NCI-H82 (cell line): ENCODE results near the gene SH3TC1.

ENCODE experiments used
- DNase-seq: peaks from one replicate; lab custom pipeline; 2025; lab: John Stamatoyannopoulos, UW

The SH3TC1 gene

DNA sequence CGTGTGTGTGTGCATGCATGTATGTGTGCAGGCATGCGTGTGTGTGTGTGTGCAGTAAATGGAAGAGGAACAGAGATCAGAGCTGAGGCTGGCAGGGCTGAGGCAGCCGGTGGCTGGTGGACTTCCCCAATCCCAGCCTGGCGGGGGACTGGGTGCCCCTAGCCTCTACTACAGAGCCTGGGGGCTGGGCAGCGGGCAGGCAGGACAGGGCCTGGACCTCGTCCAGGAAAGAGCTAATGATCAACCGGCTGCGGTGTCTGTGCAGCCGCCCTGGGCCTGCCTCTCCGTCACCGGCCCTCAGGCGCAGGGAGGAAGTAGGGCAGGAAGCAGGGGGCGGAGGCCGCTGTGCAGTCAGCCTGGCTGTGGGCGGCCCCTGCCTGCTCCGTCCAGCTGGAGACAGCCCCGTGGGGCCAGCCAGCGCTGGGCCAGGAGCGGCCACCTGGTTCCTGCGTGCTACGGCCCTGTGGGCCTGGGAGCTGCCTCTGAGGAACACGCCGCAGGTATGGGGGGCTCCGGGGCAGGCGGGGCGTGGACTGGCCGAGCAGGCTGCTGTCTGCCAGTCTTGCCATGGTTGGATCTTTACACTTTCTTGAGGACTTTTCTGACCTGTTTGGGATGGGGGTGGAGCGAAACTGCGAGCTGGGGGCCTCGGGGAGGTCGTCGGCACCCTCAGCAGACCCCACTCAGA, at the start of gene SH3TC1:
TSS of gene SH3TC1 (plus strand) at position 385 of the 688 bp plus-strand sequence. CDS start 5,905 bp downstream, outside the sequence.
- DNase-seq = no peak

DNA sequence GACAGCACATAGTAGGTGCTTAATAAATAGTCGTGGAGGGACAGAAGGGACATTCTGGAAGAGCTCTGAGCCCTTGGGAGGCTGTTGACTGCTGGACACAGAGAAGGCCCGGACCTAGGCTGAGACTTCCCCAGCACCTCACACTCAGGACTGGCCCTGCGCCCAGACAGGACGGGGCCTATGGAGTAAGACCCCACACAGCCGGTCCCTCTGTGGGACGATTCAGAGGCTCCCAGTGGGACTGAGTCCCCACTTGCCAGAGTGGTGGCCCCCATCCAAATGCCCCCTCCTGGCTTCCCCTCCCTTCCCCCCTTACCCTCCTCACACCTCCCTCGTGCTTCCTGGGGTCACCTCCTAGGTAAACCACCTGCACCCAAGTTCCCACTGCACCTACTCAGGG, 49.4 kb upstream of the SH3TC1 start:
- no peak for DNase-seq

DNA sequence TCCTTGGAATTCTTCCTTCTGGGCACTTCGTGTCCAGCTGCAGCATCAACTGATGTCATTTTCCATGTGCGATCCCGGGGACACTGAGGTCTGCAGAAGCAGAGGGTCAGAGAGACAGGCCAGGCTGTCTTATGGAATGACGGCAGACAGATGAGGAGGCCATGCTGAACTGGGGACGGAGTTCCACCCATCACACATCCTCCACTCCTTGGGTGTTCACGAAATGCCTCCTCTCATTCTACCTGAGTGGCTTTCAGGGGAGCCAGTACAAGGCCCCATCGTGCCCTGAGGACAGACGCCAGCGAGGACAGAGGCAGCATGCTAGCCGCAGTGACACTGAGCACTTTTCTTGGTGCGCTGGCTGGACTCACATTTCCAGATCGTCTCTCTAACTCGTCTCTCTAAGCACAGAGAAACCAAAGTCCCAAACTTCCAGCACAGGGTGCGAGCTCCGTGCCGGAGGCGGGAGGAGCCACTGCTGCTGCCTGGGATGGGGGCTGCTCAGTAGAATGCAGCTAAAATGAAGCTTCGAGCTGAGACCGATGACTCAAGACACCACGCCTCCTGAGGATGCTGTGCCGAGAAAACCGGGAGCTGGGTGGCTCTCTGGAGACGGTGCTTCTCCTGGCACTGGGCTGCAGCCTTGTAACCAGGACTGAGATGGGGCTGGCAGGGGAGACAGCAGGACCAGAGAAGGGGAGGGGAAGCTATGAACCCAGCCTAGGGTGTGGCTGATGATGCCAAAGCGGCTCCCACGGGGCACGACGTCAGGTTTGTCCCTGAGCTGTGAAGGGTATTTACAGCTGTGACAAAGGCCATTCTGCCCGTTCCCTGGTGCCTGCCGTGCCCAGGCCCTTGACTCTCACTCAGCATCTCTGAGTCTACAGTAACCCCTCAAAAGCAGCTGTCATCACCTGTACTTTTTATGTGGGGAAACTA, 48.7 kb upstream of the SH3TC1 start:
- no peak for DNase-seq

DNA sequence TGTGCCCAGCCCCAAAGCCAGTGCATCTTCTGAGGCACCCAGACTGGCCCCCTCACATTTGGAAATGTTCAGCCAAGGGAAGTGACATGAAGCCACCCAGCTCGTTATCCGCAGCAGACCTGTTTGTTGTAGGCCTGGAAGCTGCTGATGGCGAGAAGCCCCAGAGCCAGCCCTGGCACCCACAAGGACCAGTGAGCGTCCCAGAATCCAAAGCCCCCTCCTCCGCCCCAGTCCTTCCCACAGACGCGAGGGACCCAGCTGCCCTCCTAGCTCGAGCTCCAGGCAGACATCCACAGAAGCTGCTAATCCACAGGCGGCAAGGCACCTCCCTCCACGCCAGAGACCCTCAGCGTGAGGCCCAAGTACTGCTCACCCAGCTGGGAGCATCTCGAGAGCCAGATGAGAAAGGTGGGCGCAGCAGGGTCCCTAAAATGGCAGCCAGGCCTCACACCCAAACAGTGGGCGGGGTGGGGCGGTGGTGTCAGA, 47.9 kb upstream of the SH3TC1 start:
- DNase-seq = no peak

DNA sequence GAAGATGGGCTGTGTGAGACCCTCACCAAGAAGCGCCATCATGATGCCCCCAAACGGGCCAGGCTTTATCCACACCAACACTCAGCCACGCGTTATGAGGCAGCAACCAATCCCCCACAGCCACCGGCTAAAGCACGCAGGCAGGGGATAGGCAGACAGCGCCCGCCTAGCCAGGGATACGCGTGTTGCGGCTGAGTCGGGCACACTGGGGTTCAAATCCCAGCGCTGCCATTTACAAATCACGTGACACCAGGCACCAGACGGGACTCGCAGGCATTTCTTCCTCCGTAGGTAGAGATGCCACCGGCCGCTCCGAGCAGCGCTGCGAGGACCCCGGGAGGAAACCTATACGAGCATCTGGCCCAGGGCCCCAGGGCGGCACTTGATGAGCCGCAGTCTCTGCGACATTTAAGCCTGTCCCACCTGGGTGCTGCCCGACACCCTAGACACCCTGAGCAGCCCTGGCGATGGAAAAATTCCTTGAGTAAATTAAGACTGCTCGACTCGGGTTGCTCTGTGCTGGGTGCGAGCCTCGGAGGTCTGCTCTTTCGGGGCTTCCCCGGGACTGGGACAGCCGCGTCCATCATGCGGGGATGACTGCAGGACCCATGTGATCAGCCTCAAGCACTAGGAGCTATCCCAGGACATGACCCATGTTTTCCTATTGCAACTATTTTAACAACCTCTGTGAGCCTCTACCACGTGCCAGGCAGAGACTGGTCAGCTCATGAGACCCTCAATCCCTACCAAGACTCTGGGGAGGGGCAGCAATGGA, 46.8 kb upstream of the SH3TC1 start:
- DNase-seq = no peak

DNA sequence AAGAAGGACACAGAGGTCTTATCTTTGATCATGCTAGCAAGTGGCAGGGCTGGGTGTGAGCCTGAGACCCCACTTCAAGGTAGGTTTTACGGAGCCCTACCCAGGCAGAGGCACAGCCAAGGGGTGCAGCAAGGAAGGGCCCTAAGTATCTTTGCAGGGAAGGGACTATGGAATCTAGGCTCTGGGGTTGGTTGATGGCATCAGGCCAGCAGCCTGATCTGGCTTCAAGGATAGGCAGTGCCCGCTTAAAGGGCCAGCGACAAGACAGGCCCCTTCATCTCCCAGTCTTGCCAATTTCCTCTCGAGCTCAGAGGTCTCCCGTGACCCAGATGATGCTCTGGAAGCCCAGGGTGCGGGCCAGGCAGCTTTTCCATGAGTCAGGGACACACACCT, 46.2 kb upstream of the SH3TC1 start:
- no peak for DNase-seq

DNA sequence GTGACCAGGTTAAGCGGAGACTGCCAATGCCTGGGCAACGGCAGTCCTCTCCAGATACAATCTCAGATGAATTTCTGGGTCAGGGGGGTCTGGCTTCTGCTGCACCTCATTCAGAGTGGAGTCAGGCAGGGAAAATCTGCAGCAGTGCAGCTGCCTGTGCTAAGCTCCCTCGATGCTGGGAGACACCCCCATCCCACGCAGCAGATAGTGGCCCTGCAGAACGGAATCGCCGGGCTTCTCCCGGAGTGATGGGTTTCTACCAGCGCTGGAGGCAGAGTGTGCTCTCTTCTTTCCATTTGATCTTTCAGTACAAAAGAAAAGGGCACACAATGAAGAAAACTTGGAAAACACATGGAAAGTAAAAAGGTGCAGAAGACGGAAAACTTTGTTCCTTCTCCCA, 45.6 kb upstream of the SH3TC1 start:
- no peak for DNase-seq

DNA sequence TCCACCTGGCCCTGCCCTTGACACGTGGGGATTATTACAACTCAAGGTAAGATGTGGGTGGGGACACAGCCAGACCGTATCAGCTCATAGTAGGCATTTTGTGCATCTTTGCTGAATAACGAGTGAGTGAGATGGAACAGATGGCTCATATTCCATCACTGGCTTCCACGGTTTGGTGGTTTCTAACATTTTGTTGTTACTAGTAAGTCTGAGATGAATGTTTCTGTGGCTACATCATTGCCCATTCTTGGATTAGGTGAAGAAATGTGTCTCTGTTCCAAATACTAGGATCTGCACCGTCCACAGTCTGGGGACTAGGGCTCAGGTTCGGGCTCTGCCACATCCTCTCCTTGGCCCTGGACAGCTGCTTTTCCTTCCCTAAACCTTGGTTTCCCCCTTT, 44.0 kb upstream of the SH3TC1 start:
- DNase-seq = no peak

DNA sequence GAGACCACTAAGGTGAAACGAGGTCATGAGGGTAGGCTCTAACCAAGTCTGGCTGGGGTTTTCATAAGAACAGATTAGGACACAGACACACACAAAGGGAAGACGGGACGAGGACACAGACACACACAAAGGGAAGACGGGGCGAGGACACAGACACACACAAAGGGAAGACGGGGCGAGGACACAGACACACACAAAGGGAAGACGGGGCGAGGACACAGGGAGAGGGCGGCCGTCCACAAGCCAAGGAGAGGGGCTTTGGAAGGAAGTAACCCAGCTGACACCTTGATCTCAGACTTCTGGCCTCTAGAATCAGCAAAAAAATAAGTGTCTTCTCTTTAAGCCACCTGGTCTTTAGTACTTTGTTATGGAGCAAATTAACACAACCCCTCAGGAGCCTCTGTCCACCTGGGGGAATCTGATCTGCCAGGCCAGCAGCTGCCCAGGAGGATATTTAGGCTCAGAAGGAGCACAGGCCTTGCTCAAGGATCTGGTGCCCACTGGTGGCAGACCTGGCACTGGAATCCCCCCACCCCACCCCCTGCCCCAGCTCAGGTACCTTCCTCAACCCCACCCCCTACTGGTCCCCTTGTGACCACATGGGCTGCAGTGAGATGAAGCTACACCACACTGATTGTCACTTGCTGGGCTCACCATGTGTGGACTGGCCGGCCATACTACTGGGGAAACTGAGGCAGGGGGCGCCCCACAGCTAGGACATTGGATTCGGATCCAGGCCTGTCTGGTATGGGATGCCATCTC, 43.2 kb upstream of the SH3TC1 start:
- DNase-seq = no peak

DNA sequence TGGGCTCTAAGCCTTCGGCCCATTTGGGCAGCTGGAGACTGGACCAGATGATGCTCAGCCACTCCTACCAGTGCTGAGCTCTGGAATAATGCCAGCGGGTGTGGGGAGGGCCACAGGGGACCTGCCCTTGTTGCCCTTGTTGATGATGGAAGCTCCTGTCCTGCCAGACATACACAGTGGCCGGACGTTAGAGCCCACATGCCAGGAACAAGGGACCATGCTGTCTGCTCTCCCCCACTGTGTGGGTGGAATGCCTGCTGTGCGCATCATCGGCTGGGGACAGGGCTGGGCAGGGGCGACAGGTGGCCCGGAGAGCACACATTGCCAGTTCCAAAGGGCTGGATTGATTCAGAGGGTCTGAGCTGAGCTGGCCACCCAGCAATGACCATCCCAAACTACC, 42.5 kb upstream of the SH3TC1 start:
- no peak for DNase-seq

DNA sequence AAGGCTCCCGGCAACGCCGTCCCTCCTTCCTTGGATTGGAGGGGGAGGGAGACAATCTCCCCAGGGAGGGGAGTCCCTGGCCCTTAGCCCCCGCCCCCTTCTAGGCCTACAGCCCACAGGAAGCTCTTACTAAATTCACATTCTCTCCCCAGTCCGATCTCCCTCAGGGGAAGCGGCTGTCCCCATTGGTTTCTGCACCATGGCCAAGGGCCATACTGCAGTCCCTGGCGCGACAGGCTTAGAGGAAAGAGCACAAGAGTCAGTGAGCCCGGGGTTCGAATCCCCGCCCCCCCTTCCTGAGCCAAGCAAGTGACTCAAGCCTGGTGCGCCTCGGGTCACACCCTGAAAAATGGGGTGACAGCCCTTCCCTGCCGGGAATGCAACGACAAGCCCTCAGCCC, 41.6 kb upstream of the SH3TC1 start:
- DNase-seq = peak; percentile 14

DNA sequence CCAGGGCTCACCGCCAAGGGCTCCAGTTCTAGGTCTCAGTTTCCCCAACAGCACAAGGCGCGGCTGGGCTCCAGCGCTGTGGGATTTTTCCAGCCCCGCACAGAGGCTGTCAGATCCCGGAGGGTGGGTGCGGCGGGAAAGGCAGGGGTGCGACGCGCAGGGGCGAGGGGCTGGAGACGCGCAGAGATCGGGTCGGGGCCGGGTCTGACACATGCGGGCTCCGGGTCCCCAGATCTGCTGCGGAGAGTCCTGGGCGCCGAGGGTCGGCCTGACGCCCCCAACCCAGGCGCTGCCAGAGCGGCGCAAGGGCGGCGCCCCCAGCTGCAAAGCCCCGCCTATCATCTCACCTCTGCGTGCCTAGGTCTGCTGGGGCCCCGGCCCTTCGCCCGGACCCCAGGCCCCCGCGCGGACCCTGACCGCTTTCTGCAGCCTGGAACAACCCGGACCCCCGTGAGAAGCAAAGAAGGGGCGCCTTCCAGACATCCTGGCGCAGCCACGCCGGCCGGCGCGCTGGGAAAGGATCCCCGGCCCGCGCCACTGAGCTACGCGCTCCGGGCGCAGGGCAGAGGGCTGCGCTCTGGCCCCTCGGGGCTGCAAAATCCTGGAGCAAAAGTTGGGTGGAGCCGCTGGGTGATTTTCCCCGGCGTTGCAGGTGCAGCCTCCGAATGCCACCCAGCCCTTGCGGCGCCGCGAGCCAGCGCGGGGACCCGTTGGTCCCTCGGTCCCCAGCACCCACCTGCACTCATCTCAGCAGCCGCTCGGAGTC, 41.0 kb upstream of the SH3TC1 start:
- no peak for DNase-seq

DNA sequence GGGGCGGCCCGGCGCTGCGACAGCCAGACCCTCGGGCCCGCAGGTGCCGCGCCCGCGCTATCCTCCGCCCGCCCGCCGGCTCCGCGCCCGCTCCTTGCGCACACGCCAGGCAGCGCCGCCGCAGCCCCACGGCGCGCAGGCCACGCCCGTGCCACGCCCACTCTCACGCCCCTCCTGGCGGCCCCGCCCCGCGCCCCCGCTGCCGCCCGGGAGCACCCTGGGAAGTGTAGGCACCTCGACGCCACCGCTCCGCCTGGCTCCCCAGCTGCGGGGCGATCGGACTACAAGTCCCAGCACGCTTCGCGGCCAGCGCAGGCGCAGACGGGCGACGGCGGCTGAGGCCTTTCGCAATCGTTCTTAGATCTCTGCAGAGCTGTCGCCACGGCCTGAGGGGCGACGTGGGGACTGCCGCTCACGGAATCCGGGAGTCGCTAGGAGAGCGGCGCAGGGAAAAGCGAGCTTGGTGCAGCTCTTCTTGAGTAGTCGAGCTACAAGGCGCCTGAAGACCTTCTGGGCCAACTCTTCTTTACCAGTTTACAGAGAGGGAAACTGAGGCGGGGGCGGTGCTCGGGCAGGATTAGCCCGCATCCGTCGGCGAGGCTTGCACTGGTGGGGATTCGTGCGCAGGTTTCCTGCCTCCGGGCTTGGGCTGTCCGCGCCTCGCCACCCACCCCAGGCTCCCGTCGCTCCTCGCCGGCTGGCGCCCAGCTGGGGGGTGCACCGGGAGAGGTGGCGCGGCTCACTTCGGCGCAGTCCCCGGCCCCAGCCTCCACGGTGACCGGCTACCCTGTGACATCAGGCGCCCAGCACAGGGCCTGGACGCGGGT, 40.2 kb upstream of the SH3TC1 start, which contains the start of gene ABLIM2:
TSS of gene ABLIM2 (minus strand) at position 104 of the 827 bp plus-strand sequence. CDS start 124 bp downstream, outside the sequence.
- DNase-seq = peak; percentile 96

DNA sequence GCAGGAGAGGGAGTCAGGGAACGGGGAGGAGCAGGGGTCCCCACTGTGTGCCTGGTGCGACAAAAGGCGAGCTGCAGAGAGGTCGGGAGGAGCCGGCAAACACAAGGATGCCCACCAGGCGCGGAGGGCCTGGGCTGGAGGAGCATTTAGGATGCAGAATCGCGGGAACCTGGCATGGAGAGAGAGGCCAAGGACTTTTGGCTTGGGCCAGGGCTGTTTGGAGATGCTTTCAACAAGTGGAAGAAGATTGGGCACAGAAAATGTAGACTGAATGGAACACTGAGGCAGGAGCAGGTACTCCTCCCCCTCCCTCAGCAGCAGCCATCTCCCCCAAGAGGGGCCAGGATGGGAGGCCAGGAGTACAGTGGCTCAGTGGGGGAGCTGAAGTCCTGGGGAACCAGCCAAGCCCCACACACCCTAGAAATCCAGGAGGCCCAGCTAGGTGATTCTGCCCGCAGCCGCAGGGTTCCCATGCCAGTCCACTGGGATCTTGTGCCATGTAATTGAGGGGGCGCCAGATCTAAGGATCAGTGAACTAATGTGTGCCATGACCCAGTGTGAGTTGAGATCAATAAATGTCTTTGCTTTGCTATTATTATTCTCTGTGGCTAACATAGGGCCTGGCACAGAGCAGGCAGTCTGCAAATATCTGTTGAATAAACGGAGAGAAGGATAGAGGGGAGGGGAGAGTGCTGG, 39.4 kb upstream of the SH3TC1 start:
- peak; percentile 33 for DNase-seq

DNA sequence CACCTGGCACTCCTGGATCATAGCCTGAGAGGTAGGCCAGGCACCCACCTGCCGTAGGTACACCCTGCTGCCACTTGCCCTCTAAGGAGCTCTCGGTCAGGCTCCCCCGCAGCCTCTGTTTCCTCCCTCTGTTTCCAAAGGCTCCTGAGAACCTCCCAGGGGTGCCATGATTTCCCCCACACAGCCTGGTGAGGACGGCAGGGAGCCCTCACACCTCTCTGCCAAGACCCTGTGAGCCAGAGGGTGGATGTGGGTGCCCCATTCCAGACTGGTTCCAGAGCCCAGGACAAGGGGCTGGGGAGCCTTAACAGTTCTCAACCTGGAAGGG, 38.9 kb upstream of the SH3TC1 start:
- DNase-seq = no peak

DNA sequence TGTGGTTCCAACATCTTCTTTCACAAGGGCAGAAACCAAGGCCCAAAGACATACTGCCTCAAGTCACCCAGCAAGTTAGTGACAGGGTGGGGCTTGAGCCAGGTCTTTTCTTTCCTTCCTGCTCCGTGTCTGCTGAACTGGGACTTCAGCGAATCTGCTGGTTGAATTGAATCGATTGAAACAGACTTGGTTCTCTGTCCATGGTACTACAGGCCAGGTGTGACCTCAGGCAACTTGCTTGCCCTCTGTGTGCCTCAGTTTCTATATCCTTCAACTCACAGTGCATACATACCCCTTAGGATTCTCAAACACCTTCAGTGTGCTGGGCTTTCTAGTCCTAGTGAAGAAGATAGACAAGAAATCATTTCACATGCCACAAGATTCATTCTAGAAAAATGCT, 38.5 kb upstream of the SH3TC1 start:
- DNase-seq = no peak

DNA sequence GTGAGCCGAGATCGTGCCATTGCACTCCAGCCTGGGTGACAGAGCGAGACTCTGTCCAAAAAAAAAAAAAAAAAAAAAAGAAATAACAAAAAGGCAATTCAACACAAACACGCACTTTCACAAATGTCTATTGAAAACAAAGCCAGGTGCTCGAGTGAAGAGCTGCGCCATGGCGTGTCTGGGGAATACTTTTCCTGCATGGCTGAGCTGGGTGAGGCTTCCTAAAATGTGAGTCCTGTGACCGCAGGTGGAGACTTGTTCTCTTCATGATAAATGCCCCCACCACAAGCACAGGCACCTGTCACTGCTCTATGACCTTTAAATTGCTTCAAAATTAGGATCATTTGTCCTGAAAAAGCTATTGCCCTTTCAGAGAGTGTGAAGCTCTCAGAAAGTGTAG, 36.5 kb upstream of the SH3TC1 start:
- no peak for DNase-seq

DNA sequence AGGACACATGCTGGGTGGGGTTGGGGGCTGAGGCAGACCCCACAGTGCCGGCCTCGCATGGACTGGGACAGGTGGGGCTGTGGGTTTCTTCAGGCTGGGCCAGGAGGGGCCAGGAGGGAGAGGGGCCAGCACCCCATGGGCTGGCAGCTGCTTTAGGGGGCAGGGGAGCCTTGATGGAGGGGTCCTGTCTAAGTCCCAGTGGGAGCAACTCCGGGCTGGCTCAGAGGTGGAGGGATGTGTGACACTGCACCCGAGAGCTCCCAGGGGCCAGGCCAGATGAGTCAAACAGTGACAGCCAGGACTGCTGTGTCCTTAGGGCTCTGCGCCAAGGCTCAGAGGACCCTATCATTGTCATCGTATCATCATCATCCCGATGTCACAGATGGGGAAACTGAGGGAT, 36.1 kb upstream of the SH3TC1 start:
- DNase-seq = no peak

DNA sequence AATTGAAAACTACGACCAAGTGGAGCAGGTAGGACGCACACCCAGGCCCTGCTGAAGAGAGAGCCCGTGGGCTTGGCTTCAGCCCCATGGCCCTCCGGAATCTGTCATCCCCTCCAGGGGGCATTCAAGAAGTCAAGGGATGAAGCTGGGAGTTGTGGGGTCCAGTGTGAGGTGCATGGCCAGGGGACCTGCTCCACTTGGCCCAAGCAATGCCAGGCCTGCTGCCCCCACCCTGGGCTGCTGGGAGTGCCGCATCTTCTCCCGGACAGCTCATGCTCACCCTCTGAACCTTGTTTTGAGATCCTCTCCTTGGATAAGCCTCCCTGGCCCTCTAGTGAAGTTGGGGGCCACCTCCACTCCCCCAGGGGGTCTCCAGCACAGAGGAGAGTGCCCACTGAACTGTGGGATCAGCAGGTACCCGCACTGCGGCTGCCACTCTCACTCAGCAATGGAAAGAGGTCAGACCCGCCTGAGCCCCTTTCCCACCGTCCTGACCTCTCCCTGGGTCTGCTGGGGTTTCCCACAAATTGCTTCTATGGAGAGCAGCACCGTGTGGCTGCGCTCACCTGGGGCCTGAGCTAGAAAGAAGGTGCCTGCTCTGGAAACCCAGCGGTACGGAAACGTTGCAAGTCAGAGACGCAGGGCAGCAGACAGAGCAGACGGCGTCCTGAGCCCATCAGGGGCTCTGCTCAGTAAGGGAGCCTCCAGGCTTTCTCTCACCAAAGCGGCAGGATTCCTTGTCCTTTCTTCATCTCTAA, 35.5 kb upstream of the SH3TC1 start:
- DNase-seq = no peak
